ENCODE data around the gene ZMIZ1.
"Not testable (repeated sequence)": the region's sequence is repeated elsewhere in the genome, so short reads cannot be mapped to it uniquely, and the experiment has no call there.

ZMIZ1 gene

GRCh38 chr10:79030705-79031104 is 38.1 kb upstream of the ZMIZ1 start:
- DNase-seq, result no peak

DNA sequence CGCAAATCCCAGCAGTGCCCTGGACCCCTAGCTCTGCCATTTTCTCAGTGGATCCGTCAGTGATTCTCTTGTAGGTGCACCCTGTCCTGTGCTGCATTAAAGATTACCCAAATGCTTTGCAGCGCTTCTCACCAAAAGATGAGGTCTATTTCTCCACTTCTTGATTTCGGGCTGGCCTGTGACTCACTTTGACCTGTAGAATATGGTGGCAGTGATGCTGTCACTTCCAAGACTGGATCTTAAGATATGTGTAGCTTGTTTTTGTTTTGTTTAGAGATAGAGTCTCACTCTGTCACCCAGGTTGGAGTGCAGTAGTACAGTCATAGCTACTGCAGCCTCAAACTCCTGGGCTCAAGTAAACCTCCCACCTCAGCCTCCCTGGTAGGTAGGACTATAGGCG is 37.0 kb upstream of the ZMIZ1 start:
- no peak for DNase-seq

DNA sequence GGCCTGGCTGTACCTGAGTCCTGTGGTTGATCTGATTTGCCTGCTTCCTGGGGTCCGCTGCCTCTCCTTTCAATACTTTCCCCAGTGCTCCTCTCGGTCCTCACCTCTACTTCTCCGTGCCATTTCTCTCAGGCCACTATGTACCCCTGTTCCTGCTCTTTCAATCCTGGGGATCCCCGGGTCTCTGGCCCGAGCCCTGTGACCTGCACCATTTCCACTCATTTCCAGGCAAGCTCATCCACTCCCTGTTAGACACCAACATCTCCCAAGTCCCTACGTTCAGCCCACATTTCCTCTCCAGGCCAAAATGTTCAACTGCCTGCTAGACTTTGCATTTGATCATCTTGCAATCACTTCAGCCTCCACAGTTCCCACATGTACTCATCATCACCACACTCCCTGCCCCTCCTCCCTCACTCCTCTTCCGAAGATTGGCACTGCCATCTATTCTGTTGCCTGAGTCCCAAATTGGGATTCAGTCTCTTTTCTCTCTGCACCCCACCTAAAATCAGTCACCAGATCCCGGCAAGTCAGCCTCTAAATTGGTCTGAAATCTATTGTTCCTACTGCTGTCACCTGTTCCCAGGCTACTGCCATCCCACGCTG is 34.4 kb upstream of the ZMIZ1 start:
- DNase-seq, result no peak

GRCh38 chr10:79036416-79036815 is 32.4 kb upstream of the ZMIZ1 start:
- not testable (repeated sequence) for DNase-seq

GRCh38 chr10:79038104-79038840 is 30.5 kb upstream of the ZMIZ1 start:
- no peak for DNase-seq

DNA sequence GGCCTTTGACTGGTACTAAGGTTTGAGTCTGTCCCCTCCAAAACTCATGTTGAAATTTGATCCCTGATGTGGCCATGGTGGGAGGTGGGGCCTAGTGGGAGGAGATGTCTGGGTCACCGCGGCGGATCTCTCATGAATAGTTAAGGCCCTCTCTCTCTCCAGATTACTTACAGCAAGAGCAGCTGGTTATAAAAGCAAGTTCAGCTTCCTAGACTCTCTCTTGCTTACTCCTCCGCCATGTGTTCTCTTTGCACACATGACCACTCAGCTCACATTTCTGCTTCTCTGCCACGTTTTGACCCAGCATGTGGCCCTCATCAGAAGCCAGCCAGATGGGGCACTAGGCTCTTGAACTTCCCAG is 29.9 kb upstream of the ZMIZ1 start:
- no peak for DNase-seq

- DNase-seq, result no peak
These were observed 25.9 kb upstream of the ZMIZ1 start for GRCh38 chr10:79042639-79043411.

GRCh38 chr10:79044036-79044632 is 24.6 kb upstream of the ZMIZ1 start:
- DNase-seq, result no peak

DNA sequence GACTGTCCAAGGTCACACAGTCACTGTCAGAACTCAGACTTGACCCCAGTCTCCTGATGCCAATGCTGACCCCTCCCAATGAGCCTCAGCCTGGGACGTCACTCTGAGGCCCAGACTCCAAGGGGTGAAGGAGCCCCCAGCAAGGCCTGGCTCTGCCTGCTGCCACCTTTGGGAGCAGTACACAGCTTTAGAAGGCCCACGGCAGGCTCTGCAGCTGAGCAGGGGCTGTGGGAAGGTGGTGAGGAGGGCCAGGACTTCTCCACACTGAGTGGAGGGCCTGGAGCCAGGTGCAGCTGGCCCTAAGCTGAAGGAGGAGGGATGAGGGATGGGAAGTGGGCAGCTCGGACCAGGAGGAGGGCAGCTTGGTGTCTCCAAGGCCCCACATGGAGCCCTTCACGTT is 23.9 kb upstream of the ZMIZ1 start:
- DNase-seq, result no peak

GRCh38 chr10:79045566-79046175 is 23.1 kb upstream of the ZMIZ1 start:
- DNase-seq, result no peak

- DNase-seq, result no peak
These were observed 22.4 kb upstream of the ZMIZ1 start for GRCh38 chr10:79046326-79046725.

DNA sequence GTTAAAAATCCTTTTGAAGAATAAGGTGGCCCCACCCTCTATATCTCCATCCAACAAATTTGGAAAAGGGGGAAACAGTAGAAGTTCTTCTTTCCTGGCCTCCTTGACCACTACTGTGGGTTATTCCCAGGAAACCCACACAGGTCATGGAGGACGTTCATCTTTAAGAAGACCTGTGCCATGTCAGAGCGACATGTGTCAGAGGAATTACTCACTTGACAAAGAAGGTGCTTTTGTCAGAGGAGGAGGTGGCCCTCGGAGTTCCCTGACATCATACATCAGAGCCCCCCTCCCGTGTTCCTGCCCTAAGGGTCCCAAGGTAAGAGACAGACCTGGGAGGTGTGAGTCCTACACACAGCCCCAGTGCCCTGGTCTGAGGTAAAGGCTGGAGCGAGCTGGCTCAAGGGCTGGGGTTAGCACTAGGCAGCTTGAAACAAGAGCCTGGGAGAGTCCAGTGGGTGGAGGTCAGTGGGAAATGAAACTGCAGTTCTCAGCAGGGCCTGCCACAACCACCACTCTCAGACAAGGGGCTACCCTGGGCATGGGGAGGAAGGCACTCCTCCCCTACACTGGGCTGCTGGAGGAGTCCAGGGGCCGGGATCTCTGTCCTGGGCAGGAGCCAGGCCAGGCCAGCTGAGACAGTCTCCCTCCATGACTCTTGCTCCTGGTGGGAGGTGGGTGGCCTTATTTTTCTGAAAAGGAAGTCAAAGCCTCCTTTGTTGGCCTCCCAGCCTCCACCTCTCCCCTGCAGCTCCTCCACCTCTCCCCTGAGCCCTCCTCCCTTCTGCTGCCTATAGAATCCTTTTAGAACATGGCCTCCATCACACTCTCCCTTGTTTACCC is 21.8 kb upstream of the ZMIZ1 start:
- DNase-seq, result peak; percentile 41

DNA sequence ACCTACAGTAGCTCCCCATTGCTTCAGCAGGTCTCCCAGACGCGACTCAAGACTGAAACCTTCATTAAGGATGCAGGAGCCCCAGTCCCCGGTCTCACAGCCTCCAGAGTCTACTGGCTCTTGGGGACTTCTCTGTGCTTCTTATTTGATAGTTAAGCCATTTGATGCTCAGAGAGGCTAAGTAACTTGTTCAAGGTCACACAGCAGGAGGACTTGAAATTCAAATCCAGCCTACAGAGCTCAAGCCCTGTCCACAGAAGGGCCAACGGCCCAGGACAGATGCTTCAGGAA is 21.2 kb upstream of the ZMIZ1 start:
- no peak for DNase-seq

DNA sequence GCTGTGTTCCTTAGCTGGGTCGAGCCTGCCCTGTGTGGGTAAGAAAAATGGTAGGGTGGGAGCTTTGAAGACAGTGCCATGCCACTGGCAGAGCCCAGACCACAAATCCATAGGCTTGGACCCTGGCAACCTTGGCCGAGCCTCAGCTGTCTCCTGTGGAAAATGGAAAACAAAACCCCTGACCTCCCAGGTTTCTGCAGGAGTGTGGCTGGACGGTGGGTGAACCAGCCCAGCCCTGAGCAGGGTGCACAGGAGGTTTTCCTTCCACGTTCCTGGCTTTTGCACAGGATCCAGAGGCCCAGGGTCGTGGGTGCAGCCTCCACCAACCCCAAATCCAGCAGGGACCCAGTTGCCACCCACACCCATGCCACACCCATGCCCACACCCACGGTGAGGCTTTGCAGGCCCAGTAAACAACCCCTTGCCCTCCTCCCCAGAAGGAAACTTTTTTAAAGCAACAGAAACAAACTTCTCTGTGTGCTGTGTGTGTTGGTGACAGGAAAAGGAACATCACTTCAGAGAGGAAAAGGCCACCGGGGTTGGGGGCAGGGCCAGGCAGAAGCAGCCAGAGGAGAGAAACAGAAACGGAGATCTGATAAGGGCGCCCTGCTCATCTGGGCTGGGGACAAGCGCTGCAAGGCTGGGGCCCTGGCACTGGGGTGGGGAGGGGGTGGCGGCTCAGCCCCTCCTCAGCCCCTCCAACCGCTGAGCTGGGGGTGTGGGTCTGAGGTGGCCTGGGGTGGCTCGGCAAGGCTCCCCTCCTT is 20.7 kb upstream of the ZMIZ1 start:
- DNase-seq, result peak; percentile 44

DNA sequence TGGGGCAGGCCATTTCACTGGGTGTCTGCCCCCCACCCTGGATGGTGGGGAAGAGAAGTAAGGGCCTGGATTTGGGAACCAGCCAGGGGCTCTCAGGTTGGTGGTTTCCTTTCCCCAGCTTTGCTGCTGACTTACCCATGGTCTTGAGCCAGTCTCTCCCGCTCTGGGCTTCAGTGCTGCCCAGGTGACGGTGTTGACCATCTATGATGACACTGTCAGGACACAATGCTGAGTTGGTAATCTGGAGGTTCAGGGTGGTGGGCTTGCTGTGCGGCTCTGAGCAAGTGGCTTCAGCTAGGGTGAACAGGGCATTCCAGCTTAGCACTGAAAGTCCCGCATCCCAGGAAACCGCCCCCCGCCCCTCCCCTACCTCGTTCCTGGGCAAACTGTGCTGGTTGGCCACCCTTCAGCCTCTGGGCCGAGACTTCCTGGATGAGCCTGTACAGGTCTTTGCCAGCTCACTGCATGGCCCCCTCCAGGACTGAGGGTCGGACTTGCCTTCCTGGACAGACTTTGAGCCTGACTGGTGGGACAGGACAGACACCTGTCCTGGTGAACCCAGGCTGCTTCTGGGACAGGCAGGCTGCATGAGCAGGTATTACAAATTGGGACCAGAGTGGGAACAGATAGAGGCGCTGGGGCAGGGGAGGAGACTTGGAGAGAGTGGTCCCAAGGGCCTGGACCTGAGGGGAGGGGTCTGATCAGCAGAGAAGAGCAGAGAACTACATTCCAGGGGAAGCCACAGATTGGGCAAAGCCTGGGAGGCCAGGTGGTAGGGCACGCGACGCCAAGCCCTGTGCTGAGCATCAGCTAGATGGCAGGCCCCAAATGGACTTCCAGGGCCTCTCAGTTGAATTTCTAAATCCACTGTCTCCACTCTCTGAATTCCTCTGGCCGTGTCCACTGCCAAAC is 19.9 kb upstream of the ZMIZ1 start:
- no peak for DNase-seq

DNA sequence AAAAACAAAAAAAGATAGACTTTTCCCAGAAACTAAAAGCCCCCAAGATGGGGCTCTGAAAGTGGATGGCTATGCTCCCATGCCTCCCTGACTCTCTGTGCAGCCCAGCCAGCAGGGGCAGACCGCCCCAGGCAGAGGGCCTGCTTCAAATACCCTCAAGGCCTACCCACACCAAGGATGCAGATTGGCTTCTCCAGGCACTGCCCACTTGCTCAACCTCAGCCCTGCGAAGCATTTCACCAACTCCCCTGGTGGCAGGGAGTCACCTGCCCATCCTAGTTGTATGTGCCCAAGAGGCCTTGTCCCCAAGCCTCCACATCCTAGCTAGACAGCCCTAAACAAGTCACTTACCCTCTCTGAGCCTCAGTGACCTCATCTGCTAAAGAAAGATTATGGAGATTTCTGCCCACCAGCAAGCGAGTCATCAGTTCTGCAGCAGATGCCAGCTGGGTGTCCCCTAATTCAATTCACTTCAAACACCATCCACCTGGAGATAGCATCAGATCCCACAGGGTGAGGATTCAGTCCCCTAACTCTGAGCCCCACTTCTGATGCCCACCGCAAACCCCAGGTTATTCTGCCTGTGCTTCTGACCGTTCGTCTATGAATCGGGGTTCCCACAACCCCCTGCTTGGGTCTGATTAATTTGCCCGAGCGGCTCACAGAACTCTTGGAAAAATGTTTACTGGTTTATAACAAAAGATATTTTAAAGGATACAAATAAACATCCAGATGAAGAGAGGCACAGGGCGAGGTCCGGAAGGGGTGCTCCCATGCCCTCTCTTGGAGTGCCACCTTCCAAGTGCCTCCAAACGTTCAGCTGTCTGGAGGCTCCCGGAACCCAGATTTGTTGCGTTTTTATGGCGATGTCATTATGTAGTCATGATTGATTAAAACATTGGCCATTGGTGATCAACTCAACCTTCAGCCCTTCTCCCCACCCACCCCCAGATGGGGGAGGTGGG is 18.6 kb upstream of the ZMIZ1 start:
- no peak for DNase-seq

DNA sequence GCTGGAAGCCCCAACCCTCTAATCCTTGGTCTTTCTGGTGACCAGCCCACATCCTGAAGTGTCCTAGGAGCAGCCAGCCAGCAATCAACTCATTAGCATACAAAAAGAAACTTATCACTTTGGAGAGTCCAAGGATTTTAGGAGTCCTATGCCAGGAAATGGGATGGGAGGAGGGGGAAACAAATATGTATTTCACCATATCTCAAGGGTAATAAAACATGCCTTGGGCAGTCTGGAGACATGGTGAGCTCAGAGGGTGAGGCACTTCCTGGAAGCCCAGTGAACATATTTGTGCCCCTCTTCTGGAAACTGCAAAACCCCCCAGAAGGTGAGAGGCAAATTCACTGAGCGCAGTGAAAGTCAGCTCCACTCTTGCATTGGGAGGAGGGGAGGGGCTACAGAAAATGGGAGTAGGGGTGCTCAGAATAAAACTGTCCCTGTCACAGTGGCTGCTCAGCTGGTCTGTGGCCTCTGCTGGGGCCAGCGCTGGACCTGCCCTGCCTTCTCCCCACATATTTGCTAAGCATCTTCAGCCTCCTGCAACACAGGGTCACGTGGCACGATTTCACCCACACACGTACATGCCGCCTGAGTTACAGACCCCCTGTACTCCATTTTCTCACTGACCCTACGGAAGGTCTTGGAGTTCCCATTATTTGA is 17.7 kb upstream of the ZMIZ1 start:
- no peak for DNase-seq

DNA sequence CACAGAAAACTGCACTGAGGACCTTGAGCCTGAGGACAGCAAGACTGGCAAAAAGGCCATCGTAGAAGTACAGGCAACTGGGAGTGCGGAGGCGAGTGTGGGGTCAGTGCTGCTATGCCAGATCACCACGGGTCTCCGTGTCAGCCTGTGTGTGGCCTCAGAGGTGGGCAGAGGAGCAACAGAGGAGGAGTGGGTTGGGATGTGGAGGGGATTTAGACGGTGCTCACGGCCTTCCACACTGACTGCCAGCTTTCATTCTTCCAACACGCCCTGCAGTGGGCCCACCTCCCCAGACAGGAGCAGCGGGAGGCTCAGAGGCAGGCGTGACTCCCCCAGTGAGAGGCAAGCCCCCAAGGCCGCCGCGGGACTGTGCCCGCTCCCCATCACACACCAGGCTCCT is 17.0 kb upstream of the ZMIZ1 start:
- DNase-seq, result no peak
